HG03460 (cell line): ENCODE data around the gene LRRC73.
"Not testable (repeated sequence)": the region's sequence is repeated elsewhere in the genome, so short reads cannot be mapped to it uniquely, and the experiment has no call there.

Source experiments
- ATAC-seq: cut with Tn5 transposase; IDR thresholded peaks from one replicate; pipeline ENCODE4 v1.9.1; 2021; ENCODE audit not compliant: unreplicated experiment

LRRC73 gene

DNA sequence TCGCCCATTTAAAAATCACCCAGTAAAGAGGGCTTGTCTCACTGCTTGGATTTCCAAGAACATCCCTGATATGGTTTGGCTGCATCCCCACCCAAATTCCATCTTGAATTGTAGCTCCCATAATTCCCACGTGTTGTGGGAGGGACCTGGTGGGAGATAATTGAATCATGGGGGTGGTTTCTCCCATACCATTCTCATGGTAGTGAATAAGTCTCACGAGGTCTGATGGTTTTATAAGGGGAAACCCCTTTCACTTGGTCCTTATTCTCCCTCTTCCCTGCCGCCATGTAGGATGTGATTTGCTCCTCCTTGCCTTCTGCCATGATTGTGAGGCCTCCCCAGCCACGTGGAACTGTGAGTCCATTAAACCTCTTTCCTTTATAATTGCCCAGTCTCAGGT lies 42.9 kb downstream of the LRRC73 start:
- ATAC-seq, result not testable (repeated sequence)

DNA sequence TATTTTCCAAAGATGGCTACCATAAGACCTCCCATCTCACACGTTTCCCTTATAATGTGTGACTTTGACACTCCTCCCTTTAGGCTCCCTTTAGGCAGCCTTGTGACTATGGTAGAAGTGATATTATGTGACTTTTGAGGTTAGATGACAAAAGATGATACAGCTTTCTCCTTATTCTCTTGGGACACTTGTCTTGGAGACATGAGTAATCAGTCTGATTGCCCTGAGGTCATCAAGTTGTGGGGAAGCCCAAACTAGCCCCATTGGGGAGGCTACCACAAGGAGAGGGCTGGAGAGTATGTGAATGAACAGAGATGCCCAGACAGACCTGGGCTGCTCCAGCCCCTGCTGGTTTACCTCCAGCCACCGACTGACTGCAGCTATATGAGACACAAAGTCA lies 44.2 kb downstream of the LRRC73 start:
- no peak for ATAC-seq

DNA sequence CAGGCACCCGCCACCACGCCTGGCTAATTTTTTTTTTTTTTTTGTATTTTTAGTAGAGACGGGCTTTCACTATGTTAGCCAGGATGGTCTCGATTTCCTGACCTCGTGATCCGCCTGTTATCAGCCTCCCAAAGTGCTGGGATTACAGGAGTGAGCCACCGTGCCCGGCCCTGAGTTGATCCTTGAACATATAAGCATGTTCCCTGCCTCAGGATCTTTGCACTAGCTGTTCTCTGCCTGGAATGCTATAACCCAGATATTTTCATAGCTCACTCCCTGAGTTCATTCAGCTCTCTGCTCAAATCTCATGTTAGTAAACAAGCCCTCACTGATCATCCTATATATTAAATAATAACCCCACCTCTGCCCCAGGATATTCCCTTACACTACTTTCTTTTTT lies 45.8 kb downstream of the LRRC73 start:
- ATAC-seq, result no peak

DNA sequence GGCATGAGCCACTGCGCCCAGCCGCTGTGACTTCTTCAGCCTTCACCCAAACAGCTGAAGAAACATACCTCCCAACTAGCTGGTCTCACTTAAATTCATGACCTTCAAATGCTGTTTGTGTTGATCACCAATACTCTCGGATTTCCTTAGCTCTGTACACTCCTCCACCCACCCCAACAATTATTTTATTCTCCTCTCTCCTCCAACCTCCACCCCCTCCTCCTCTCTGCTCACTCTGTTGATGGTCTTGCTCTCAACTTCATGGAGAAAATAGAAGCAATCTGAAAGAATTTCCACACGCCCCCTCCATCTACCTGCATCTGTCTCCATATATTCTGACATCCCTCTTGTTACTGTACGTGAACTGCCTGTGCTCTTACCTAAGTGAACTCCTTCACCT lies 48.2 kb downstream of the LRRC73 start:
- ATAC-seq, result no peak

DNA sequence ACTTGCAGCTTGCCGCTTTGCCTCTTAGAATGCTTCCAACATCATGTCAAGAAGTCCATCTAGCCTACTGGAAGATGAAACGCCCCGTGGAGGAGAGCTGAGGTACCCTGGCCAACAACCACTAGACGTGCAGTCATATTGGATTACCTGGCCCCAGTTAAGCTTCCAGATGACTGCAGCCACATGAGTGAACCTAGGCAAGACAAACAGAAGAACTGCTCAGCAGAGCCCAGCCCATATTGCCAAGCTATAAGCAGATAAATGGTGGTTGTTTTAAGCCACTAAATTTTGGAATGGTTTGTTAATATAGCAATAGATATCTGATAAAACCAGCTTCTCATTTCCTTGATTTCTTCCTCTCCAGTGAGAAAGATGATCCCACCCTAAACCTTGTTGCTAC lies 50.1 kb downstream of the LRRC73 start:
- no peak for ATAC-seq

DNA sequence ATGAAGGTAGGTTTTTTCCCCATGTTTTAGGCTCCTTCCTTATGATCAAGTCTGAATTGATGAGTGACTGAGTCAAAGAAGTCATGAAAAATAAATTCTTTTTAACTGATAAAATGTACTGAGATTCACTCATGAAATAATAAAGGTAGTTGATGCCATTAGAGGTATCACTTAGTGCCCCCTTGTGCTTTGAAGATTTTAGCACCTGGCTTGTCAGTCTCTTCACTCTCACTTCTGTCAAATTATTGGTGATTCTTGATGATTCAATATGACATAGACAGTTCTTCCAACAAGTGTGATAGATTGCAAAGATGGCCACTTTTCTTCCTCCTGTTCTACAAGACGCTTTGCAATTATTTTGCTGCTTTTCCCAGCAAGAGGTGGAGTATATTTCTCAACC lies 50.6 kb downstream of the LRRC73 start:
- ATAC-seq, result no peak

DNA sequence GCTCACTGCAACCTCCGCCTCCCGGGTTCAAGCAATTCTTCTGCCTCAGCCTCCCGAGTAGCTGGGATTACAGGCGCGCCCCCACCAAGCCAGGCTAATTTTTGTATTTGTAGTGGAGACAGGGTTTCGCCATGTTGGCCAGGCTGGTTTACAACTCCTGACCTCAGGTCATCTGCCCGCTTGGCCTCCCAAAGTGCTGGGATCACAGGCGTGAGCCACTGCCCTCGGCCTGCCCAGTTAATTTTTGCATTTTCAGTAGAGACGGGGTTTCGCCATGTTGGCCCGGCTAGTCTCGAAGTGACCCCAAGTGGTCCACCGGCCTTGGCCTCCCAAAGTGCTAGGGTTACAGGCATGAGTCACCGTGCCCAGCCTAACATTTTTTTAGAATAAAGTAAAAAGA lies 52.0 kb downstream of the LRRC73 start:
- ATAC-seq, result not testable (repeated sequence)

DNA sequence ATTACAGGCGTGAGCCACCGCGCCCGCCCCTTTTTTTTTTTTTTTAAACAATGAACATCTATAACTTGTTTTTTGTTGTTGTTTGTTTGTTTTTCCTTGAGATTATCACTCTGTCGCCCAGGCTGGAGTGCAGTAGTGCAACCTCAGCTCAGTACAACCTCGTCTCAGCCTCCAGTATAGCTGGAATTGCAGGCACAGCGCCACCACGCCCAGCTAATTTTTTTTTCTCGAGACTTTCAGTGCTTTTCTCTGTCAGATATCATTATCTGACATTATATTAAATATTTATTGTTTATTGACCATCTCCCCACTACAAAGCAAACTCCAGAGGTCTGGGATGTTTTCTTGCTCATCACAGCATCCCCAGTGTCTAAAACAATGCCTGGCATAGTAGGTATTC lies 52.5 kb downstream of the LRRC73 start:
- ATAC-seq, result no peak
